HG03571 (cell line): Measurements from ENCODE around the gene NR2C1.

Source experiments
- ATAC-seq: cut with Tn5 transposase; IDR thresholded peaks from one replicate; pipeline ENCODE4 v1.9.1; 2021; ENCODE audit not compliant: unreplicated experiment

Gene NR2C1

GRCh38 chr12:95085612-95086011 lies 12.2 kb upstream of the NR2C1 start:
- no peak for ATAC-seq

GRCh38 chr12:95083938-95084337 lies 10.5 kb upstream of the NR2C1 start:
- ATAC-seq = no peak

GRCh38 chr12:95083471-95083870 lies 10.1 kb upstream of the NR2C1 start:
- ATAC-seq = no peak

GRCh38 chr12:95077341-95077740 lies 3.9 kb upstream of the NR2C1 start:
- no peak for ATAC-seq

GRCh38 chr12:95074766-95075165 lies 1.3 kb upstream of the NR2C1 start:
- no peak for ATAC-seq

GRCh38 chr12:95073698-95074520 lies 491 bp upstream of the NR2C1 start:
- ATAC-seq = no peak

GRCh38 chr12:95070378-95070777 lies 3.0 kb downstream of the NR2C1 start:
- no peak for ATAC-seq

GRCh38 chr12:95066091-95066855 lies 7.1 kb downstream of the NR2C1 start:
- ATAC-seq = no peak

GRCh38 chr12:95060951-95061350 lies 12.5 kb downstream of the NR2C1 start:
- ATAC-seq = no peak

GRCh38 chr12:95059984-95060383 lies 13.4 kb downstream of the NR2C1 start:
- no peak for ATAC-seq

- ATAC-seq = no peak
Measured at GRCh38 chr12:95057424-95057823, 16.0 kb downstream of the NR2C1 start.

- no peak for ATAC-seq
Measured at GRCh38 chr12:95055057-95055456, 18.4 kb downstream of the NR2C1 start.

GRCh38 chr12:95054206-95054605 lies 19.2 kb downstream of the NR2C1 start:
- no peak for ATAC-seq

GRCh38 chr12:95051241-95051640 lies 22.2 kb downstream of the NR2C1 start:
- no peak for ATAC-seq

- no peak for ATAC-seq
Measured at GRCh38 chr12:95037906-95038305, 35.5 kb downstream of the NR2C1 start.

GRCh38 chr12:95034750-95035149 lies 38.7 kb downstream of the NR2C1 start:
- ATAC-seq = no peak

- no peak for ATAC-seq
Measured at GRCh38 chr12:95022477-95022876, 50.9 kb downstream of the NR2C1 start.

- ATAC-seq = no peak
Measured at GRCh38 chr12:95017482-95017881, 55.9 kb downstream of the NR2C1 start.

- ATAC-seq = no peak
Measured at GRCh38 chr12:95016120-95016519, 57.3 kb downstream of the NR2C1 start.

- no peak for ATAC-seq
Measured at GRCh38 chr12:95014554-95014953, 58.9 kb downstream of the NR2C1 start.

- no peak for ATAC-seq
Measured at GRCh38 chr12:95006206-95006605, 67.2 kb downstream of the NR2C1 start.

- no peak for ATAC-seq
Measured at GRCh38 chr12:95004610-95005009, 68.8 kb downstream of the NR2C1 start.
